Measurements from ENCODE around the gene PPP1R9B. TPM values are rescaled to one million over a fixed set of nuclear protein-coding genes. Genes with fewer than 3 reads are reported as not detected.
A peak's percentile ranks its signal among the peaks of the same experiment; 100 is the strongest.

The PPP1R9B gene
- total RNA-seq = 10 to 100 TPM; 86.9 to 89.0 TPM
- polyA plus RNA-seq = 1.7 TPM

GRCh38 chr17:50150354-50151040 is at the start of gene PPP1R9B:
Gene PPP1R9B, minus strand, starts transcription at chr17:50150677. Its CDS starts 164 bp downstream, at chr17:50150513.
- Histone ChIP-seq H3K36me3 (ENCODE audit: insufficient read depth, low read length) (no peaks in the 10 kb centered on the region), H3K27me3 (ENCODE audit: insufficient read depth, low read length, poor library complexity, severe bottlenecking) (no peaks in the 10 kb centered on the region), H3K27ac (ENCODE audit: low read depth, low read length) (peak within 1 kb of the TSS; percentile 79), H3K9me3 (ENCODE audit: low read length) (no peaks in the 10 kb centered on the region), H3K4me3 (ENCODE audit: low read length) (peak within 1 kb of the TSS; percentile 80), H3K4me1 (ENCODE audit: insufficient read depth, low read length) (peaks cover 61% of the 10 kb centered on the region)
- Mint-ChIP-seq H3K27me3 (peaks cover 0 to 3% of the 10 kb centered on the region in 2 donors), H3K36me3 (peaks cover 0 to 16% (median 0%) of the 10 kb centered on the region in 3 donors), H3K27ac (peak within 1 kb of the TSS; percentile 75 to 99 (median 94)), H3K9me3 (no peaks in the 10 kb centered on the region), H3K4me1 (peaks cover 32 to 49% (median 40%) of the 10 kb centered on the region in 3 donors), H3K4me3 (peak within 1 kb of the TSS; percentile 90 to 100 (median 96))
- POLR2A ChIA-PET = interaction anchor here (0.7 to 2.0 kb wide), 5 partner anchors 10 to 19 kb away, joined by 4 to 8 read pairs (median 5); no protein-coding TSS in a partner anchor
- no peak for DNase-seq
- CTCF ChIA-PET = interaction anchor here (0.6 to 6.1 kb wide), 8 partner anchors 10 to 215 kb away, joined by 3 to 56 read pairs (median 6); partner anchors contain the start of gene PDK2

- H3K4me1 ChIP-seq (ENCODE audit: insufficient read depth, low read length) = peaks cover 17% of the 10 kb centered on the region
- POLR2A ChIA-PET = interaction anchor here (0.6 kb wide), 1 partner anchor 48 kb away, joined by 5 read pairs; no protein-coding TSS in a partner anchor
- H3K4me3 Mint-ChIP-seq = peak overlapping the region; percentile 75 to 90 (median 80)
- peaks cover 40 to 44% of the 10 kb centered on the region in 2 donors for H3K27me3 Mint-ChIP-seq
- H3K4me3 ChIP-seq (ENCODE audit: low read length) = peak overlapping the region; percentile 59
- no peaks in the 10 kb centered on the region for H3K9me3 Mint-ChIP-seq
- peaks cover 25% of the 10 kb centered on the region for H3K27me3 ChIP-seq (ENCODE audit: insufficient read depth, low read length, poor library complexity, severe bottlenecking)
- CTCF ChIA-PET = interaction anchor here (0.6 to 4.2 kb wide), 35 partner anchors 9 to 302 kb away, joined by 3 to 82 read pairs (median 4); partner anchors contain the start of genes ITGA3, LRRC59, PDK2 and TMEM92
- H3K36me3 Mint-ChIP-seq = no peaks in the 10 kb centered on the region
- peak; percentile 63 to 86 (median 77) for DNase-seq
- no peaks in the 10 kb centered on the region for H3K36me3 ChIP-seq (ENCODE audit: insufficient read depth, low read length)
- peaks cover 16 to 29% (median 16%) of the 10 kb centered on the region in 3 donors for H3K4me1 Mint-ChIP-seq
- peak overlapping the region in 7 of 8 donors; percentile 76 to 98 (median 92) for H3K27ac Mint-ChIP-seq
- no peak overlapping the region for H3K27ac ChIP-seq (ENCODE audit: low read depth, low read length)
- H3K9me3 ChIP-seq (ENCODE audit: low read length) = no peaks in the 10 kb centered on the region
Observed at GRCh38 chr17:50199803-50200456, 49.5 kb upstream of the PPP1R9B start.

- Histone ChIP-seq H3K4me3 (ENCODE audit: low read length) (no peak overlapping the region), H3K36me3 (ENCODE audit: insufficient read depth, low read length) (no peaks in the 10 kb centered on the region), H3K27me3 (ENCODE audit: insufficient read depth, low read length, poor library complexity, severe bottlenecking) (peaks cover 25% of the 10 kb centered on the region), H3K4me1 (ENCODE audit: insufficient read depth, low read length) (peaks cover 17% of the 10 kb centered on the region), H3K27ac (ENCODE audit: low read depth, low read length) (no peak overlapping the region), H3K9me3 (ENCODE audit: low read length) (no peaks in the 10 kb centered on the region)
- H3K36me3 Mint-ChIP-seq = no peaks in the 10 kb centered on the region
- peaks cover 16 to 29% (median 16%) of the 10 kb centered on the region in 3 donors for H3K4me1 Mint-ChIP-seq
- H3K4me3 Mint-ChIP-seq = peak overlapping the region in 3 of 7 donors; percentile 76 to 80 (median 80)
- H3K27me3 Mint-ChIP-seq = peaks cover 38 to 39% of the 10 kb centered on the region in 2 donors
- POLR2A ChIA-PET = no interaction called here
- DNase-seq = no peak
- no peaks in the 10 kb centered on the region for H3K9me3 Mint-ChIP-seq
- peak overlapping the region in 6 of 8 donors; percentile 43 to 97 (median 82) for H3K27ac Mint-ChIP-seq
- CTCF ChIA-PET = interaction anchor here (0.9 to 4.2 kb wide), 15 partner anchors 8 to 198 kb away, joined by 3 to 82 read pairs (median 6); partner anchors contain the start of genes LRRC59, PDK2 and TMEM92
Observed at GRCh38 chr17:50199211-50199802, 48.8 kb upstream of the PPP1R9B start.

- no peaks in the 10 kb centered on the region for H3K9me3 Mint-ChIP-seq
- H3K27ac Mint-ChIP-seq = peak overlapping the region in 6 of 8 donors; percentile 49 to 92 (median 72)
- H3K4me1 Mint-ChIP-seq = peaks cover 16 to 29% (median 16%) of the 10 kb centered on the region in 3 donors
- peaks cover 29 to 34% of the 10 kb centered on the region in 2 donors for H3K27me3 Mint-ChIP-seq
- peak overlapping the region in 3 of 7 donors; percentile 8 to 43 (median 35) for H3K4me3 Mint-ChIP-seq
- no peaks in the 10 kb centered on the region for H3K36me3 Mint-ChIP-seq
- Histone ChIP-seq H3K36me3 (ENCODE audit: insufficient read depth, low read length) (no peaks in the 10 kb centered on the region), H3K4me3 (ENCODE audit: low read length) (no peak overlapping the region), H3K27ac (ENCODE audit: low read depth, low read length) (no peak overlapping the region), H3K27me3 (ENCODE audit: insufficient read depth, low read length, poor library complexity, severe bottlenecking) (peaks cover 25% of the 10 kb centered on the region), H3K4me1 (ENCODE audit: insufficient read depth, low read length) (peaks cover 17% of the 10 kb centered on the region), H3K9me3 (ENCODE audit: low read length) (no peaks in the 10 kb centered on the region)
- CTCF ChIA-PET = interaction anchor here (1.0 to 1.1 kb wide), 4 partner anchors 15 to 37 kb away, joined by 3 to 5 read pairs (median 4); no protein-coding TSS in a partner anchor
- POLR2A ChIA-PET = no interaction called here
- peak in 4 of 5 donors; percentile 19 to 69 (median 36) for DNase-seq
Observed at GRCh38 chr17:50198026-50198669, 47.7 kb upstream of the PPP1R9B start.

GRCh38 chr17:50196826-50197225 is 46.3 kb upstream of the PPP1R9B start:
- Histone ChIP-seq H3K9me3 (ENCODE audit: low read length) (no peaks in the 10 kb centered on the region), H3K4me3 (ENCODE audit: low read length) (no peak overlapping the region), H3K27ac (ENCODE audit: low read depth, low read length) (no peak overlapping the region), H3K4me1 (ENCODE audit: insufficient read depth, low read length) (peaks cover 17% of the 10 kb centered on the region), H3K36me3 (ENCODE audit: insufficient read depth, low read length) (no peaks in the 10 kb centered on the region), H3K27me3 (ENCODE audit: insufficient read depth, low read length, poor library complexity, severe bottlenecking) (peaks cover 15% of the 10 kb centered on the region)
- H3K9me3 Mint-ChIP-seq = no peaks in the 10 kb centered on the region
- POLR2A ChIA-PET = no interaction called here
- peak overlapping the region in 2 of 8 donors; percentile 23 to 81 for H3K27ac Mint-ChIP-seq
- H3K4me3 Mint-ChIP-seq = no peak overlapping the region
- peaks cover 16 to 21% of the 10 kb centered on the region in 2 donors for H3K27me3 Mint-ChIP-seq
- H3K36me3 Mint-ChIP-seq = no peaks in the 10 kb centered on the region
- peaks cover 16 to 29% (median 16%) of the 10 kb centered on the region in 3 donors for H3K4me1 Mint-ChIP-seq
- DNase-seq = no peak
- CTCF ChIA-PET = interaction anchor here (1.0 to 1.4 kb wide), 4 partner anchors 27 to 101 kb away, joined by 3 to 8 read pairs (median 3); no protein-coding TSS in a partner anchor

GRCh38 chr17:50196036-50196435 is 45.6 kb upstream of the PPP1R9B start:
- Histone ChIP-seq H3K36me3 (ENCODE audit: insufficient read depth, low read length) (no peaks in the 10 kb centered on the region), H3K27ac (ENCODE audit: low read depth, low read length) (no peak overlapping the region), H3K4me3 (ENCODE audit: low read length) (no peak overlapping the region), H3K27me3 (ENCODE audit: insufficient read depth, low read length, poor library complexity, severe bottlenecking) (peaks cover 8% of the 10 kb centered on the region), H3K4me1 (ENCODE audit: insufficient read depth, low read length) (peaks cover 14% of the 10 kb centered on the region), H3K9me3 (ENCODE audit: low read length) (no peaks in the 10 kb centered on the region)
- H3K4me1 Mint-ChIP-seq = peaks cover 12 to 25% (median 13%) of the 10 kb centered on the region in 3 donors
- CTCF ChIA-PET = interaction anchor here (1.2 to 1.4 kb wide), 2 partner anchors 80 to 102 kb away, joined by 3 read pairs; no protein-coding TSS in a partner anchor
- peak overlapping the region in 2 of 7 donors; percentile 18 to 35 for H3K4me3 Mint-ChIP-seq
- no peaks in the 10 kb centered on the region for H3K36me3 Mint-ChIP-seq
- DNase-seq = no peak
- peaks cover 10 to 15% of the 10 kb centered on the region in 2 donors for H3K27me3 Mint-ChIP-seq
- peak overlapping the region in 3 of 8 donors; percentile 7 to 35 (median 22) for H3K27ac Mint-ChIP-seq
- POLR2A ChIA-PET = no interaction called here
- H3K9me3 Mint-ChIP-seq = no peaks in the 10 kb centered on the region
